ENCODE measurements around the gene UTP14C.

UTP14C gene

GRCh38 chr13:52002361-52002760 lies 22.1 kb upstream of the UTP14C start:
- TF ChIP-seq, protein P1, sequence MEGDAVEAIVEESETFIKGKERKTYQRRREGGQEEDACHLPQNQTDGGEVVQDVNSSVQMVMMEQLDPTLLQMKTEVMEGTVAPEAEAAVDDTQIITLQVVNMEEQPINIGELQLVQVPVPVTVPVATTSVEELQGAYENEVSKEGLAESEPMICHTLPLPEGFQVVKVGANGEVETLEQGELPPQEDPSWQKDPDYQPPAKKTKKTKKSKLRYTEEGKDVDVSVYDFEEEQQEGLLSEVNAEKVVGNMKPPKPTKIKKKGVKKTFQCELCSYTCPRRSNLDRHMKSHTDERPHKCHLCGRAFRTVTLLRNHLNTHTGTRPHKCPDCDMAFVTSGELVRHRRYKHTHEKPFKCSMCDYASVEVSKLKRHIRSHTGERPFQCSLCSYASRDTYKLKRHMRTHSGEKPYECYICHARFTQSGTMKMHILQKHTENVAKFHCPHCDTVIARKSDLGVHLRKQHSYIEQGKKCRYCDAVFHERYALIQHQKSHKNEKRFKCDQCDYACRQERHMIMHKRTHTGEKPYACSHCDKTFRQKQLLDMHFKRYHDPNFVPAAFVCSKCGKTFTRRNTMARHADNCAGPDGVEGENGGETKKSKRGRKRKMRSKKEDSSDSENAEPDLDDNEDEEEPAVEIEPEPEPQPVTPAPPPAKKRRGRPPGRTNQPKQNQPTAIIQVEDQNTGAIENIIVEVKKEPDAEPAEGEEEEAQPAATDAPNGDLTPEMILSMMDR (IDR thresholded peaks at IDR 0.05; ENCODE audit: borderline replicate concordance, control extremely low read depth, extremely low read depth, insufficient read depth, missing control alignments): no peak
- in situ Hi-C loops (cut with MboI; ENCODE audit: low sequenced_read_pairs, unreplicated experiment): no loop called here
- no peak for DNase-seq (ENCODE audit: low spot score)

- no peak for DNase-seq (ENCODE audit: low spot score)
- in situ Hi-C loops (cut with MboI; ENCODE audit: low sequenced_read_pairs, unreplicated experiment): no loop called here
- TF ChIP-seq, protein P1 (IDR thresholded peaks at IDR 0.05; ENCODE audit: borderline replicate concordance, control extremely low read depth, extremely low read depth, insufficient read depth, missing control alignments): no peak
Observed at GRCh38 chr13:52003541-52003940, 20.9 kb upstream of the UTP14C start.

DNA sequence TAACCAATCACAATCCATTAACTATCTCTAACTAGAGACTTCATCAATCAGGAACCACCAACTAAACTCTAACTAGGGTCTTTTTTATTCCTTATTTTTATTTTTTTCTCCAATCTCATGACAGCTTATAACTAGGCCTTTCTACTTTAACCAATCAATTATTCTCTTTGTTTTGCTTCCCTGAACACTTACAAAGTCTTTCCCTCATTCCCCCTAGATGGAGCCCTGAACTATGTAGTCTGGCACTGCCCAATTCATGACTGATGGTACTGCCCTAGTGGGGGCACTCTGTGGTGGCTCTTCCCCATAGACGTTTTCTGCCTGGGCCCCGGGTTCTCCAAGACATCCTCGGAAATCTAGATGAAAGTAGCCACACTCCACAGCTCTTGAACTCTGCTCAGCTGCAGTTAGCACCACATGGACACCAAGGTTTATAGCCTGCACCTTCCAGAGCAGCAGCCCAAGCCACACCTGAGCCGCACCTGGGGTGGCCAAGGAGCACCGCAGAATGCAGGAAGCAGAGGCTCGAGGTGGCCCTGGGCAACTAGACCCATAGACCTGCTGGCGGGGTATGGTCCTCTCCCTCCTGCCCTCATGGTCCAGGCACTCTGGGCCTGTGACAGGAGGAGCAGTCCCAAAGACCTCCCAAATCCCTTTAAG lies 19.9 kb upstream of the UTP14C start:
- in situ Hi-C loops (cut with MboI; ENCODE audit: low sequenced_read_pairs, unreplicated experiment): no loop called here
- DNase-seq (ENCODE audit: low spot score): no peak
- TF ChIP-seq, protein P1 (IDR thresholded peaks at IDR 0.05; ENCODE audit: borderline replicate concordance, control extremely low read depth, extremely low read depth, insufficient read depth, missing control alignments): no peak

DNA sequence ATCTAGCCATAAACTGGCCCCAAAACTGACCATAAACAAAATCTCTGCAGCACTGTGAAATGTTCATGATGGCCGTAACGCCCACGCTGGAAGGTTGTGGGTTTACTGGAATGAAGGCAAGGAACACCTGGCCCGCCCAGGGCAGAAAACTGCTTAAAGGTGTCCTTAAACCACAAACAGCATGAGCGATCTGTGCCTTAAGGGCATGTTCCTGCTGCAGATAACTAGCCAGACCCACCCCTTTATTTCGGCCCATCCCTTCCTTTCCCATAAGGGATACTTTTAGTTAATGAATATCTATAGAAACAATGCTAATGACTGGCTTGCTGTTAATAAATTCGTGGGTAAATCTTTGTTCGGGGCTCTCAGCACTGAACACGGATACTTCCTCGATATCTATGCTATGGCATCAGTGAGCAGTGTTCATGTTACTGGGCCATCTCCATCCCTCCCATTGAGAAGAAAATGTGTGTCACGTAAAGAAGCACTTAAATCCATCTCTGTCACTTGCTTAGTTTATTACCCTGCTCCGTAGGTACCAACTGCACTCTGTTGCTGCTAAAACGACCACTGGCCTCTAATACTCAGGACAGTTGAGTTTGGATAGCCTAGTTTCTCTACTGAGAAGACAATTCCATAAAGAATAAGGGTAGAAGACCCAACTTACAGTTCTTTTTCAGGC lies 18.5 kb upstream of the UTP14C start:
- TF ChIP-seq, protein P1 (IDR thresholded peaks at IDR 0.05; ENCODE audit: borderline replicate concordance, control extremely low read depth, extremely low read depth, insufficient read depth, missing control alignments): no peak
- in situ Hi-C loops (cut with MboI; ENCODE audit: low sequenced_read_pairs, unreplicated experiment): no loop called here
- no peak for DNase-seq (ENCODE audit: low spot score)

GRCh38 chr13:52006523-52007245 lies 17.8 kb upstream of the UTP14C start:
- in situ Hi-C loops (cut with MboI; ENCODE audit: low sequenced_read_pairs, unreplicated experiment): no loop called here
- DNase-seq (ENCODE audit: low spot score): no peak
- TF ChIP-seq, protein P1 (IDR thresholded peaks at IDR 0.05; ENCODE audit: borderline replicate concordance, control extremely low read depth, extremely low read depth, insufficient read depth, missing control alignments): no peak

- DNase-seq (ENCODE audit: low spot score): no peak
- in situ Hi-C loops (cut with MboI; ENCODE audit: low sequenced_read_pairs, unreplicated experiment): no loop called here
- TF ChIP-seq, protein P1 (IDR thresholded peaks at IDR 0.05; ENCODE audit: borderline replicate concordance, control extremely low read depth, extremely low read depth, insufficient read depth, missing control alignments): no peak
Observed at GRCh38 chr13:52009946-52010345, 14.5 kb upstream of the UTP14C start.
